Panc1 (cell line): ENCODE measurements around the gene SPATA13. TPM values are rescaled to one million over a fixed set of nuclear protein-coding genes. Genes with fewer than 3 reads are reported as not detected.

Source experiments
- ATAC-seq: fragments of 200-7000 bp; cut with Tn5 transposase; 2 replicates; pipeline ENCODE4 v1.9.1; 2020; ENCODE audit warnings: mild to moderate bottlenecking, moderate library complexity
- BruUV-seq: library from RNA; stranded (reverse); fragments of 400-500 nt; replicated peaks from 2 replicates; lab custom pipeline; 2021; lab: Mats Ljungman, UMichigan
- CTCF ChIA-PET: fragments of 300-600 bp; sonication (Branson Sonifier 250); formaldehyde crosslinking; loops from one replicate; lab custom pipeline; 2022; ENCODE audit warnings: antibody characterized with exemption; lab: Charles Lee
- POLR2A ChIA-PET: fragments of 300-600 bp; sonication (Branson Sonifier 250); formaldehyde crosslinking; loops from one replicate; lab custom pipeline; 2022; ENCODE audit warnings: antibody characterized with exemption; lab: Charles Lee
- DNase-seq: peaks from one replicate; pipeline ENCODE4 v3.0.0-alpha.2; 2010; ENCODE audit warnings: low read depth, low spot score
- H3K27ac ChIP-seq: 2 replicates; pipeline ENCODE4 v1.5.1; 2011; ENCODE audit warnings: mild to moderate bottlenecking, low read length, inconsistent platforms
- H3K27me3 ChIP-seq: fragments of 200-500 bp; sonication (Bioruptor generic); 2 replicates; pipeline ENCODE4 v1.6.0; 2014; ENCODE audit warnings: low read length, inconsistent platforms; ENCODE audit not compliant: control insufficient read depth, insufficient read depth
- H3K36me3 ChIP-seq: fragments of 200-500 bp; sonication (Bioruptor generic); 2 replicates; pipeline ENCODE4 v1.5.1; 2014; ENCODE audit warnings: inconsistent platforms, mild to moderate bottlenecking, low read length, moderate library complexity; ENCODE audit not compliant: control insufficient read depth, insufficient read depth
- H3K4me1 ChIP-seq: 2 replicates; pipeline ENCODE4 v1.5.1; 2011; ENCODE audit warnings: inconsistent platforms, mild to moderate bottlenecking, low read length, moderate library complexity; ENCODE audit not compliant: control insufficient read depth, insufficient read depth
- H3K4me3 ChIP-seq, 2 experiments: 2 replicates each; pipeline ENCODE4 v1.5.1; 2011 to 2012; ENCODE audit warnings: low read depth in 2 of 2, low read length in 2 of 2, mild to moderate bottlenecking in 2 of 2, inconsistent platforms in 1 of 2, moderate library complexity in 1 of 2
- H3K9me3 ChIP-seq: fragments of 200-500 bp; sonication (Bioruptor generic); 2 replicates; pipeline ENCODE4 v1.5.1; 2014; ENCODE audit warnings: low read depth, mild to moderate bottlenecking, inconsistent platforms, low read length, moderate library complexity; ENCODE audit not compliant: control insufficient read depth, insufficient read depth
- CTCF ChIP-seq: fragments of 450-650 bp; IDR thresholded peaks from 2 replicates; pipeline ENCODE4 v1.5.1; 2017; ENCODE audit warnings: mild to moderate bottlenecking
- POLR2AphosphoS5 ChIP-seq: IDR thresholded peaks from 2 replicates; pipeline ENCODE4 v1.6.1; 2012; ENCODE audit warnings: mild to moderate bottlenecking, low read depth, low read length, moderate library complexity
- SIN3A ChIP-seq: IDR thresholded peaks from 2 replicates; pipeline ENCODE4 v1.6.1; 2012; ENCODE audit warnings: low read depth, mild to moderate bottlenecking, low read length, moderate library complexity, borderline replicate concordance; ENCODE audit not compliant: insufficient read depth
- TCF7L2 ChIP-seq: IDR thresholded peaks from 2 replicates; pipeline ENCODE4 v1.6.1; 2011; ENCODE audit warnings: mild to moderate bottlenecking, low read depth, low read length, inconsistent platforms
- in situ Hi-C: cut with HindIII; loops from 2 replicates; pipeline ENCODE4 v1.10.0; 2016; ENCODE audit warnings: low sequenced_read_pairs, low pct_unique_long_range_greater_than_20kb
- intact Hi-C: fragments of 100-400 bp; cut with micrococcal nuclease; formaldehyde crosslinking; loops from one replicate; pipeline ENCODE4 v1.10.0; 2022; ENCODE audit not compliant: unreplicated experiment
- total RNA-seq: library from RNA; stranded (reverse); gene quantifications from one replicate; pipeline ENCODE4 v1.2.1, GENCODE V29; 2021; ENCODE audit not compliant: unreplicated experiment
- TF ChIP-seq, protein P1 (sequence below), 2 experiments: IDR thresholded peaks; 2 replicates each; pipeline ENCODE4 v1.6.1; 2011 to 2012; ENCODE audit warnings: low read depth in 2 of 2, control low read depth in 1 of 2, low read length in 1 of 2, mild to moderate bottlenecking in 1 of 2, moderate library complexity in 1 of 2; ENCODE audit not compliant: insufficient read depth in 1 of 2

SPATA13 gene
- total RNA-seq, 1 experiment from 2014 or later: 7.9 TPM

GRCh38 chr13:24209138-24209537 lies 48.6 kb downstream of the SPATA13 start:
- BruUV-seq: no TSS peak
- in situ Hi-C loops: no loop called here

GRCh38 chr13:24212254-24212653 lies 51.7 kb downstream of the SPATA13 start:
- DNase-seq (no peak), ATAC-seq (no peak)
- no TSS peak for BruUV-seq
- POLR2A ChIA-PET: interaction anchor here (0.7 kb wide), 1 partner anchor 197 kb away, joined by 9 read pairs; no protein-coding TSS in a partner anchor
- H3K27me3 ChIP-seq: no peaks in the 10 kb centered on the region
- TF ChIP-seq, protein P1, sequence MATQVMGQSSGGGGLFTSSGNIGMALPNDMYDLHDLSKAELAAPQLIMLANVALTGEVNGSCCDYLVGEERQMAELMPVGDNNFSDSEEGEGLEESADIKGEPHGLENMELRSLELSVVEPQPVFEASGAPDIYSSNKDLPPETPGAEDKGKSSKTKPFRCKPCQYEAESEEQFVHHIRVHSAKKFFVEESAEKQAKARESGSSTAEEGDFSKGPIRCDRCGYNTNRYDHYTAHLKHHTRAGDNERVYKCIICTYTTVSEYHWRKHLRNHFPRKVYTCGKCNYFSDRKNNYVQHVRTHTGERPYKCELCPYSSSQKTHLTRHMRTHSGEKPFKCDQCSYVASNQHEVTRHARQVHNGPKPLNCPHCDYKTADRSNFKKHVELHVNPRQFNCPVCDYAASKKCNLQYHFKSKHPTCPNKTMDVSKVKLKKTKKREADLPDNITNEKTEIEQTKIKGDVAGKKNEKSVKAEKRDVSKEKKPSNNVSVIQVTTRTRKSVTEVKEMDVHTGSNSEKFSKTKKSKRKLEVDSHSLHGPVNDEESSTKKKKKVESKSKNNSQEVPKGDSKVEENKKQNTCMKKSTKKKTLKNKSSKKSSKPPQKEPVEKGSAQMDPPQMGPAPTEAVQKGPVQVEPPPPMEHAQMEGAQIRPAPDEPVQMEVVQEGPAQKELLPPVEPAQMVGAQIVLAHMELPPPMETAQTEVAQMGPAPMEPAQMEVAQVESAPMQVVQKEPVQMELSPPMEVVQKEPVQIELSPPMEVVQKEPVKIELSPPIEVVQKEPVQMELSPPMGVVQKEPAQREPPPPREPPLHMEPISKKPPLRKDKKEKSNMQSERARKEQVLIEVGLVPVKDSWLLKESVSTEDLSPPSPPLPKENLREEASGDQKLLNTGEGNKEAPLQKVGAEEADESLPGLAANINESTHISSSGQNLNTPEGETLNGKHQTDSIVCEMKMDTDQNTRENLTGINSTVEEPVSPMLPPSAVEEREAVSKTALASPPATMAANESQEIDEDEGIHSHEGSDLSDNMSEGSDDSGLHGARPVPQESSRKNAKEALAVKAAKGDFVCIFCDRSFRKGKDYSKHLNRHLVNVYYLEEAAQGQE (IDR thresholded peaks at IDR 0.05; ENCODE audit: insufficient read depth in 1 of 2, low read depth in 2 of 2, low read length in 1 of 2): no peak
- TF ChIP-seq POLR2AphosphoS5: no peak
- TF ChIP-seq CTCF: no peak
- TF ChIP-seq SIN3A: no peak
- no peak for TF ChIP-seq TCF7L2
- no peak overlapping the region for H3K27ac ChIP-seq
- CTCF ChIA-PET: interaction anchor here (0.7 kb wide), 1 partner anchor 558 kb away, joined by 5 read pairs; no protein-coding TSS in a partner anchor
- H3K9me3 ChIP-seq: no peaks in the 10 kb centered on the region
- no peaks in the 10 kb centered on the region for H3K36me3 ChIP-seq
- no peaks in the 10 kb centered on the region for H3K4me1 ChIP-seq
- in situ Hi-C loops: no loop called here
- no peak overlapping the region for H3K4me3 ChIP-seq
- intact Hi-C loops: no loop called here

More at GRCh38 chr13:24209138-24209537, 48.6 kb downstream of the SPATA13 start:
- TF ChIP-seq SIN3A (no peak), CTCF (no peak), POLR2AphosphoS5 (no peak), TCF7L2 (no peak)
- TF ChIP-seq, protein P1 (IDR thresholded peaks at IDR 0.05; ENCODE audit: insufficient read depth in 1 of 2, low read depth in 2 of 2, low read length in 1 of 2): no peak
- no peak overlapping the region for H3K27ac ChIP-seq
- DNase-seq (no peak), ATAC-seq (no peak)
- H3K27me3 ChIP-seq: no peaks in the 10 kb centered on the region
- intact Hi-C loops: no loop called here
- H3K36me3 ChIP-seq: no peaks in the 10 kb centered on the region
- no peaks in the 10 kb centered on the region for H3K4me1 ChIP-seq
- no peak overlapping the region for H3K4me3 ChIP-seq
- CTCF ChIA-PET: no interaction called here
- H3K9me3 ChIP-seq: no peaks in the 10 kb centered on the region
- POLR2A ChIA-PET: no interaction called here
